GM19099 (cell line): ENCODE measurements around the gene ELN.

ENCODE experiments used
- POLR2A ChIP-seq: IDR thresholded peaks from 3 replicates; pipeline ENCODE4 v1.6.1; 2011; ENCODE audit warnings: low read depth; ENCODE audit not compliant: insufficient read length; ENCODE audit errors: extremely low read depth

Gene ELN

DNA sequence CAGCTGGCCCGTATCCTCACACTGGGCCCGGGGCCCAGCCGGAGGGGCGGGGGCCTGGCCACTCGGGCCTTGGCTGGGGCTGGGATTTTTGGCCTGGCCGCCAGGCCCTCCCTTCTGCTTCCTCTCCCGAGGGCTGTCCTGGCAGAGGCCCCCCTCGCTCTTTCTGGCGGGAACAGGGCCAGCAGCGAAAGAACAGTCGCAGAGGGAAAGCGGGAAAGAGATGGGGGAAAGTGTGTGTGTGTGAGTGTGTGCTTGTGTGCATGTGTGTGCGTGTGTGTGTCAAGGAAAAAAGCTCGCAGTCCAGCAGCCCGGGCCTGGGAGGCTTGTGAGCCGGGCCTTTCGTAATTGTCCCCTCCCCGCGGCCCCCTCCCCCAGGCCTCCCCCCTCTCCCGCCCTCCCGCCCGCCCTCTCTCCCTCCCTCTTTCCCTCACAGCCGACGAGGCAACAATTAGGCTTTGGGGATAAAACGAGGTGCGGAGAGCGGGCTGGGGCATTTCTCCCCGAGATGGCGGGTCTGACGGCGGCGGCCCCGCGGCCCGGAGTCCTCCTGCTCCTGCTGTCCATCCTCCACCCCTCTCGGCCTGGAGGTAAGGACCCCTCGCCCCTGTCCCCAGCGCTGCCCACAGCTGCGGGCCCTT lies at the start of gene ELN:
TSS of gene ELN (plus strand) at position 491 of the 638 bp plus-strand sequence. CDS start at position 506, 15 bp downstream.
- no peak for TF ChIP-seq POLR2A

DNA sequence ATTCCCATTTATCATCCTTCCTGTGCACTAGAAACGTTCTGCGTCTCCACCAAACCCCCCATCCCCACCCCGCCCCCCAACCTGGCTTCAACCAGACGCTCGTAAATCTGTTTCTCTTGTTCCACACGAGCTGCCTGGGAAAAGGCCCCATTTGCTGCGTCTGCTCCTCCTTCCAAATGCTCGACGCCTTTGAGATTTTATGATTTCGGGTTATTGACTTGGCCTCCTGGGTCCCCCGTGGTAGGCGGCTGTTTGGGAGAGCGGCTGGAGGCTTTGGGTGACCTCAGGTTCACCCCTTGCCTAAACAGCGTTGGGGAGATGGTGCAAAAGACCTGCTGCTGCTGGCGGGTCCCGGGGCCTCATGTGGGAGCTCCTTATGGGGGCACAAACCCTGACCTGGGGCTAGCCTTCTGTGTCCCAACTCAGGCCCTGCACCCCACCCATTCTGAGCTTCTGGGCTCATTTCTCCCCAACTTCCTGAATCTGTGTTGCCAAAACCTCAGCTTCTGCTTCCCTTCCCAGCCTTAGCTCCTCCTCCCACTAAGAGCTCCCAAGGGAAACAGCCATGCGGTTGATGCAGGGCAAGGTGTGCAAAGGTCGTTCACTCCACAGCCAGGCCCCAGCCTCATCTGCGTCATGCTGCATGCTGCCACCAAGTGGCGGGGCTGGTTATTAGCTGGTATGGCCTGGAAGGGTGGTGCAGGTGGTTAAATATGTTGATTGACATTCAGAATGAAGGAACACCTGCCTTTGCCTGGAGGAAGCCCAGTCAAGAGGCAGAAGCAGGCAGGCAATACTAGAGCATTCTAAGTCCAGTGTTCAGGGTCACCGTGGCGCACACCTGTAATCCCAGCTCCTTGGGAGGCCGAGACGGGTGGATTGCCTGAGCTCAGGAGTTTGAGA lies 49.1 kb upstream of the ELN start:
- TF ChIP-seq POLR2A: no peak

DNA sequence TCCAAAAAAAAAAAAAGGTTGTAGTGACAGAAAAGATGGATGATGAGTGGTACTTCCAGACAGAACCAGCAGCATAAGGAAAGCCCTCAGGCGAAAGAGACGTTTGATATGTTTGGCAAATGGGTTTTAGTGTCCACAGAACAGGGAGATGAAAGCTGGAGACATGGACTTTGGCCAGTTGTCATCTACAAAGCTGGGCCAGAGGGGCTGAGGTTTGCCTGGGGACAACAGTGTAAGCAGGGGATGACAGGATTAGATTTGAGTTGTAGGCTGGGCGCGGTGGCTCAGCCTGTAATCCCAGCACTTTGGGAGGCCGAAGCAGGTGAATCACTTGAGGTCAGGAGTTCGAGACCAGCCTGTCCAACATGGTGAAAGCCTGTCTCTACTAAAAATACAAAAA lies 47.8 kb upstream of the ELN start:
- TF ChIP-seq POLR2A: no peak

DNA sequence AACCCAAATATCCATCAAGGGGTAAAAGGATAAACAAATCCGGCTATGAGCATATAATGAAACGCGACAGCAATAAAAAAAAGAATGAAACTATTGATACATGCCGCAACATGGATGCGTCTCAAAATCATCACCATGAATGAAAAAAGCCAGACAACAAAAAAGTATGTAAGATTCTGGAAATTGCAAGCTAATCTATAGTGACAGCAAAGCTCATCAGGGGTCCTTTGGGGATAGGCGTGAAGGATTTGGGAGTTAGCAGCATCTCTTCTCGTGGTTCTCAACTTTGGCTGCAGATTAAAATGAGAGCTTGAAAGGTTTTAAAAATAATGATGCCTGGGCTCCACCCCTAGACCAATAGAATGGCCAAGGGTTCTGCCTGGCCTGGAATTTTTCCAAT lies 46.0 kb upstream of the ELN start:
- TF ChIP-seq POLR2A: no peak

DNA sequence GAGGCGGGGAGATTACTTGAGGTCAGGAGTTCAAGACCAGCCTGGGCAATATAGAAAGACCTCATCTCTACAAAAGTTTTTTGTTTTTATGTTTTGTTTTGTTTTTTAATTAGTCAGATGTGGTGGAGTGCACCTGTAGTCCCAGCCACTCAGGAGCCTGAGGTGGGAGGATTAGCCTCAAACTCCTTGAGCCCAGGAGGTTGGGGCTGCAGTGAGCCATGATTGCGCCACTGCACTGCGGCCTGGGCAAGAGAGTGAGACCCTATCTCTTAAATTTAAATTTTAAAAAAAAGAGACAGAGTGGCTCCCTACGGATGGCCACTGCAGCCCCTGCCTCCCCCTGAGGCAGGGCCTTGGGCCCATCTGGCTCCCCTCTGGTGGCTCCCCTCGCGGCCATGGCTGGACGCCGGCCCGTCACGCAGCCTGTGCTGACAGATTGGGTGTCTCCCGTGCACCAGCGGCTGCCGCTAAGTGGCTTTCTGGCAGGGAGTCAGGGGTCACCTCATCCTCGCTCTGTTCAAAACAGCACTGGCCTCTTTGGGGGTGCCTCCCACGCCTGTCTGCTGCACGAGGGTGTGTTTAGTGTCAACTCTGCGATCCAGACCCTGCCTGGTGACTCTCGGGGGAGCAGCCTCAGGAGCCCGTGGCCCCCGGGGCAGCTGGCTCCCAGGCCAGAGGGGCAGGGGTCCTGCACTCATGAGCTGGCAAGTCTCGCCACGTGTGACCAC lies 44.4 kb upstream of the ELN start:
- TF ChIP-seq POLR2A: no peak

DNA sequence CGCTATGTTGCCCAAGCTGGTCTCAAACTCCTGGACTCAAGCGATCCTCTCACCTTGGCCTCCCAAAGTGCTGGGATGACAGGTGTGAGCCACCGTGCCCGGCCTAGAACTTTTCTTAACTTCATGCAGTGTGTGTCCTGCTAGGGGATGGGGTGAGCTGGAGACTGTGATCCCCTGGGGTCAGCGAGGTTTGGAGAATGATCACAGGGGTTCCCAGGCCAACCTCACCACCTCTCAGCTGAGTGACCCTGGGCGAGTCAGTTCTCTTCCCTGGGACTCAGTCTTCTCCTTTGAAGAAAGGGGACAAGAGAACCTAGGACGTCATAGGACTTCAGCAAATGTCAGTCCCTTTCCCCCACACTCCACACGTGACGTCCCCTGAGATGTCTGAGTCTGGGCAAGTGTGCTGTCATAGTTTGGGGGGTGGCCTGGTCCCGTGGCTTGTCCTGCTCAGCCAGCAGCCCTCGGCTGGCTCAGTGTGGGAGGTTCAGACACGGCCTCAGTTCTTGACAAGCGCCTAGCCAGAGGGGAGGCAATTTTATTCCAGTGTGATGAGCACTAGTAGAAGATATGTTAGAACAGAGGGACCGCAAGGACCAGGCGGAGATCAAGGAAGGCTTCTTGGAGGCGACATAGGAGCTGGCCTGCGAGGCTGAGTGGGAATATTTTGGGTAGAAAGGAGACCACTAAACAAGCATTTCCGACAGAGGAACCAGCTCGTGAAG lies 43.3 kb upstream of the ELN start:
- no peak for TF ChIP-seq POLR2A

DNA sequence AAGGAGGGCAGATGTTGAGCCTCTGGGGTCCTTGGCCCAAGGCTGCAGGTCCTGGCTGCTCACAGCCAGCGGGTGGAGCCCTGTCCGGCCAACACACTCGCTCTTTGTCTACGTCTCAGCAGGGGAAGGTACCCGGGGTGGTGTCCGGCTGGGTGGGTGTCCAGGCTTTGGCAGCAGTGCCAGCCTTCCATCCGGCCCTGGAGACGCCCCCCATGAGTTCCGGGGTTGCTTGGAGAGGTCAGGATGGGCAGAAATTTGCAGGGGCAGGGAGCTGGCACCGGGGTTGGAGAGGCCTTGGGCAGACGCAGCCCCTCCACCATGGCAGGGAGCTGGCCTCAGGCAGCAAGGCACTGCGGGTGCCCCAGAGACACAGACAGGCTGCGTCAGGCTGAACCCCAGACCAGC lies 42.2 kb upstream of the ELN start:
- TF ChIP-seq POLR2A: no peak

DNA sequence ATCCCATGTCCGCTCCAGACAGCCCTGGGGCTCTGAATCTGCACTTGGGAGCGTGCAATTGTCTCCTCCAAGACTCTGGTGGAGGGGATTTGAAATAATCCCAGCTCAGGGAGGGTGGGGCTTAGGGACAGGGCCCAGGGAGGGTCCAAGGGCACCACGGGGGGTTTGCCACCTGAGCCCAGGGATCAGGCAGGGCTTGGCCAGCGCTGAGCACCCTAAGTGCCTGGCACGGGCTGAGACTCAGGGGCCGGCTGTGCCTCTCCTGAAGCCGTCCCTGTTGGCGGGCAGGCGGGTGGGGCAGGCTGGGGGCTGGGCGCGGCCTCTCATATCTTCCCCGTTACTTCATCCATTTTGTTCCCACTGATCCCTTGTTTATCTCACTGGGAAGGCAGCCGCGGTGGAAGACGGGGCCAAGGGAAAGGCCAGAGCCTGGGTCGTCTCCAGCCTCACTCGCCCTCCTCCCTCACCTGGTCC lies 41.8 kb upstream of the ELN start:
- no peak for TF ChIP-seq POLR2A

DNA sequence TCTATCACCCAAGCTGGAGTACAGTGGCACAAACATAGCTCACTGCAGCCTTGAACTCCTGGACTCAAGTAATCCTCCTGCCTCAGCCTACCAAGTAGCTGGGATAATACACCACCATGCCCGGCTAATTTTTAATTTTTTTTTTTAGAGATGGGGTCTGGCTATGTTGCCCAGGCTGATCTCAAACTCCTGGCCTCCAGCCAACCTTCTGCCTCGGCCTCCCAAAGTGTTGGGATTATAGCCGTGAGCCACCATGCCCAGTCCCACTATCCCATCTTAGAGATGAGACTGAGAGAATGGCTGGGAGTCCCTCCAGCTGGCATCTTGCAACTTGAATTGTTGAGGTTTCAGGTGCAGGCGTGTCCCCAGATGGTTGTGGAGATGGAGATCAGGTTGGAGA lies 40.7 kb upstream of the ELN start:
- TF ChIP-seq POLR2A: no peak

DNA sequence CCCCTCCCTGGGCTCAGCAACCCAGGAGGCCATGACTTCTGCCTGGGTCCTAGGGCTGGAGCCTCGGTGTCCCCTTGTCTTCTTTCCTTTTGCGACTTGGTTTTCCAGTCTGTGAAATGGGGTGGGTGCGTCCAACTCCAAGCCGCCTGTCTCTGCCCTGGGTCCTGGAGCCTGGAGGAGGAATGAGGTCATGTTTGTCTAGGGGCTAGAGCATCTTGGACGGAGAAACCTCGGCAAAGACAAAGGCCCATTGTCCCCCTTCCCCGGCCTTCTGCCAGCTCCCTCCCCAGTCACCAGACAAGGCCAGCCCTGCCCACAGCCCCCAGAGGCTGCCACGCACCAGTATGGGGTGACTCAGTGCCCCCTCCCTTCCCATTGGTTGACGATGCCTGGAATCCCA lies 39.8 kb upstream of the ELN start:
- no peak for TF ChIP-seq POLR2A

DNA sequence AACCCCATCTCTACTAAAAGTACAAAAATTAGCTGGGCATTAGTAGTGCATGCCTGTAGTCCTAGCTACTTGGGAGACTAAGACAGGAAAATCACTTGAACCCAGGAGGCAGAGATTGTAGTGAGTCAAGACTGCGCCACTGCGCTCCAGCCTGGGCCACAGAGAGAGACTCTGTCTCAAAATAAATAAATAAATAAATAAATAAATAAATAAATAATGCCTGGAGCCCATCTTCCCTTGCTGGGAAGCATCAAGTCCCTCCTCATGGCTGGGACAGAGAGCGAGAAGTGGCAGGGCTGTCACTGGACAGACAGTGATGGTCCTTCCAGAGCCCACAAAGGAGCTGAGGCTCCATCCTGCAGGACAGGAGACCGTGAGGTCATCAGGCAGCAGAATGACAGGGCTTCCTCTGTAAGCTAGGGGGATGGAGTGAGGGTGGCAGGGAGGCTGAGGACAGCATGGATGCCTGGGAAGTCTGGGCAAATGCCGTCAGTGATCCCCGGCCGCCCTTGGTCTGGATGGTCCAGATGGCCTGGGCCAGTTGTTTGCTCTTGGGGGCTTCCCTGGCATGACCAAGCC lies 36.4 kb upstream of the ELN start:
- no peak for TF ChIP-seq POLR2A

DNA sequence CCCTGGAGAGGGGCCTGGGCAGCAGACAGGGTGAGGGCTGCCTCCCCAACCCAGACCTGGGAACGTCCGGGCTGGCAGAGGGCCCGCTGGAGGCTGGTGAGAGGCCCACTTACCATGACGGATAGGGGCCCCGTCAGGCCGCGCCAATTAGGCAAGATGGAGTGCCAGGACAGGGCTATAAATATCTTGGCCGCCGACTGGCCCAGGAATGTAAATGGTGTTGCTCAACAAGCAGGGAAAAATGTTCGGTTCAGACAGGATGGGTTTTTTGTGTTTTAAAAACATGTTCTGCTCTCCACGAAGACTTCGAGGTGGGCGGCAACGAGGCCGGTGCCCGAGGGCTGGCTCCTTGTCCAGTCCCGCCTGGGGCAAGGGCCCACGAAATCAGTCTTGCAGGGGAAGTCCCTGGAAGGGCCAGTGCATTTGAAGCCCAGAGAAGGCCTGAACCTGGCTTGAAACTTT lies 35.8 kb upstream of the ELN start:
- TF ChIP-seq POLR2A: no peak

DNA sequence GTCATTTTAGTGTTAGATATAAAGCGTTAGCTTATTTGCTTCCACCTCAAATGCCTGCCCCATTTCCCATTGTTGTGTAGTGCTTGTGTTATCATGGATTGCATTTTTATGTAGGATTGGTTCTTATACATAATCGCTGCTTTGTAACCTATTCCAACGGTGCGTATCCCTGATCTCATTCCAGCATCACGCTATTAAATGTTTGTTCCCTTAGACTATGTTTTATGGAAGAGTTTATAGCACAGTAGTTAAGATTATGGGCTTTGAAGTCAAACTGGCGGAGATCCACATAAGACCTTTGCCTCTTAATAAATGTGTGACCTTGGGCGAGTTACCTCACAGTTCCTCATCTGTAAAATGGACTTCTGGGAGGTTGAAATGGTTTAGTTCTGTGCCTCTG lies 34.0 kb upstream of the ELN start:
- TF ChIP-seq POLR2A: no peak

DNA sequence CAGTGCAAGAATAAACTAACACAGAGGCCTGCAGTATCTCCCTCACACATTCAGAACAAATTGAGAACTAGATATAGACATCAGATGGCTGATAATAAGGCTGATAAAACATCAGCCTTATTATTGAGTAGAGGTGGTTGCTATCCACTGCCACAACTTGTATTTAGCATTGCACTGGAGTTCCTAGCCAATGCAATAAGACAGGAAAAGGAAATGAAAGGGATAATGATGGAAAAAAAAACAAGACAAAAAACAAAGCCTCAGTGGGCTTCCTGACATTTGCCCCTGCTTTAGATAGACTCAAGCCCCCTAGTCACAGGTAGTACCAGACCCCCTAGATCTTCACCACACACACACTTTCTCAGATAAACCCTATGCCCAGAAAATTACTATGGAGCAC lies 33.2 kb upstream of the ELN start:
- no peak for TF ChIP-seq POLR2A
